GM21367 (cell line): Measurements from ENCODE around the gene EXOC1.

Experiments
- ATAC-seq: cut with Tn5 transposase; IDR thresholded peaks from one replicate; pipeline ENCODE4 v1.9.1; 2021; ENCODE audit not compliant: unreplicated experiment

The EXOC1 gene

GRCh38 chr4:55948726-55949481, 95.5 kb downstream of the EXOC1 start, which contains the start of gene CEP135:
CEP135 (plus strand) TSS chr4:55948945; CDS start chr4:55952131, 3,186 bp downstream.
- peak; percentile 74 for ATAC-seq

- no peak for ATAC-seq
Observed at GRCh38 chr4:55949482-55949802, 96.0 kb downstream of the EXOC1 start.

- ATAC-seq = no peak
Observed at GRCh38 chr4:55951191-55951922, 97.9 kb downstream of the EXOC1 start.
